Measurements from ENCODE around the gene NOL6.
"Not testable (repeated sequence)": the region's sequence is repeated elsewhere in the genome, so short reads cannot be mapped to it uniquely, and the experiment has no call there.

DNA sequence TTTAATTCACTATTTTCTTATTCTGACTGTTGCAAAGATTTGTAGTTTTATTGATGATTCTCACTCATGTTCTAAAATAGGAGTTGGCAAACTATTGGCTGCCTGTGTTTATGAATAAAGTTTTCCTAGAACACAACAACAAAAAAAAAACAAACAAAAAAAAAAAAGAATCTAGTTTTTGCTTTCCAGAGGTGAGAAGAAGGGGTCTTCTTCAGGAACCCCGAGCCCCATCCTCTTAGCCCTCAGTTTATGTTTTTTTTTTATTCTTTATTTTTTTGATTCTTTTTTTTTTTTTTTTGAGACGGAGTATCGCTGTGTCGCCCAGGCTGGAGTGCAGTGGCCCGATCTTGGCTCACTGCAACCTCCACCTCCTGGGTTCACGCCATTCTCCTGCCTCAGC, 49.2 kb downstream of the NOL6 start:
- TF ChIP-seq POLR2A (IDR thresholded peaks at IDR 0.05; ENCODE audit: low read length); GATA1 (IDR thresholded peaks at IDR 0.05; ENCODE audit: low read depth, low read length): not testable (repeated sequence)

Measured in erythroblast (primary cell).